H9 (cell line): Measurements from ENCODE around the gene PRSS50. TPM values are rescaled to one million over a fixed set of nuclear protein-coding genes. Genes with fewer than 3 reads are reported as not detected.

ENCODE experiments used
- DNase-seq: peaks from one replicate; pipeline ENCODE4 v3.0.0-alpha.2; 2017
- H2AFZ ChIP-seq: one replicate; pipeline ENCODE4 v1.6.1; 2013; ENCODE audit warnings: mild to moderate bottlenecking, low read length, control low read depth, moderate library complexity
- H2AK5ac ChIP-seq: 2 replicates; pipeline ENCODE4 v1.6.1; 2013; ENCODE audit warnings: low read length, control low read depth, mixed read lengths; ENCODE audit not compliant: insufficient read length
- H2BK120ac ChIP-seq: one replicate; pipeline ENCODE4 v1.6.1; 2013; ENCODE audit warnings: low read depth, mild to moderate bottlenecking, low read length, control low read depth, inconsistent platforms; ENCODE audit not compliant: poor library complexity, severe bottlenecking
- H2BK12ac ChIP-seq: 2 replicates; pipeline ENCODE4 v1.6.1; 2013; ENCODE audit warnings: low read length, control low read depth, mixed read lengths, low read depth; ENCODE audit not compliant: insufficient read length
- H2BK15ac ChIP-seq: 2 replicates; pipeline ENCODE4 v1.6.1; 2013; ENCODE audit warnings: low read depth, low read length, control low read depth
- H2BK20ac ChIP-seq: one replicate; pipeline ENCODE4 v1.6.1; 2013; ENCODE audit warnings: low read depth, mild to moderate bottlenecking, low read length, control low read depth, inconsistent platforms; ENCODE audit not compliant: poor library complexity, severe bottlenecking
- H2BK5ac ChIP-seq: 2 replicates; pipeline ENCODE4 v1.6.1; 2013; ENCODE audit warnings: low read length, control low read depth, mixed read lengths; ENCODE audit not compliant: insufficient read length
- H3K14ac ChIP-seq: 2 replicates; pipeline ENCODE4 v1.6.1; 2013; ENCODE audit warnings: low read length, control low read depth; ENCODE audit not compliant: insufficient read depth
- H3K18ac ChIP-seq: 2 replicates; pipeline ENCODE4 v1.6.1; 2013; ENCODE audit warnings: low read depth, mild to moderate bottlenecking, mixed read lengths, low read length, control low read depth; ENCODE audit not compliant: insufficient read length
- H3K23ac ChIP-seq: 2 replicates; pipeline ENCODE4 v1.6.1; 2013; ENCODE audit warnings: low read length, control low read depth, mixed read lengths, low read depth; ENCODE audit not compliant: insufficient read length
- H3K23me2 ChIP-seq: 2 replicates; pipeline ENCODE4 v1.6.1; 2013; ENCODE audit warnings: low read depth, mild to moderate bottlenecking, mixed read lengths, low read length, control low read depth; ENCODE audit not compliant: insufficient read length, poor library complexity, severe bottlenecking
- H3K27ac ChIP-seq: 2 replicates; pipeline ENCODE4 v1.5.1; 2013; ENCODE audit warnings: low read length, control low read depth, mixed read lengths, low read depth; ENCODE audit not compliant: insufficient read length
- H3K27me3 ChIP-seq: 2 replicates; pipeline ENCODE4 v1.6.1; 2013; ENCODE audit warnings: low read length, control low read depth, inconsistent platforms; ENCODE audit not compliant: insufficient read depth
- H3K4ac ChIP-seq: 2 replicates; pipeline ENCODE4 v1.6.1; 2013; ENCODE audit warnings: low read depth, mild to moderate bottlenecking, control low read depth, inconsistent platforms, low read length, moderate library complexity
- H3K4me1 ChIP-seq: 2 replicates; pipeline ENCODE4 v1.6.1; 2013; ENCODE audit warnings: low read length, control low read depth, inconsistent platforms; ENCODE audit not compliant: insufficient read depth
- H3K4me2 ChIP-seq: 2 replicates; pipeline ENCODE4 v1.6.1; 2013; ENCODE audit warnings: low read length, control low read depth, mixed read lengths; ENCODE audit not compliant: insufficient read length, insufficient read depth
- H3K56ac ChIP-seq: 2 replicates; pipeline ENCODE4 v1.6.1; 2013; ENCODE audit warnings: low read depth, mild to moderate bottlenecking, mixed read lengths, low read length, control low read depth; ENCODE audit not compliant: insufficient read length
- H3K79me1 ChIP-seq: 2 replicates; pipeline ENCODE4 v1.6.1; 2013; ENCODE audit warnings: low read depth, mild to moderate bottlenecking, moderate library complexity, low read length, control low read depth, inconsistent platforms; ENCODE audit not compliant: insufficient read depth, poor library complexity, severe bottlenecking
- H3K79me2 ChIP-seq: 2 replicates; pipeline ENCODE4 v1.6.1; 2013; ENCODE audit warnings: low read length, control low read depth, inconsistent platforms; ENCODE audit not compliant: insufficient read depth
- H3K9ac ChIP-seq: 2 replicates; pipeline ENCODE4 v1.6.1; 2013; ENCODE audit warnings: low read length, control low read depth, mixed read lengths; ENCODE audit not compliant: insufficient read length; ENCODE audit errors: extremely low read depth
- H3K9me3 ChIP-seq: one replicate; pipeline ENCODE4 v1.6.1; 2013; ENCODE audit warnings: low read depth, low read length, inconsistent platforms; ENCODE audit not compliant: control insufficient read depth
- H3T11ph ChIP-seq: one replicate; pipeline ENCODE4 v1.6.1; 2013; ENCODE audit warnings: mild to moderate bottlenecking, low read length, control low read depth, inconsistent platforms
- H4K20me1 ChIP-seq: one replicate; pipeline ENCODE4 v1.6.1; 2013; ENCODE audit not compliant: control insufficient read depth, insufficient read length, insufficient read depth
- H4K5ac ChIP-seq: 2 replicates; pipeline ENCODE4 v1.6.1; 2013; ENCODE audit warnings: low read depth, mild to moderate bottlenecking, mixed read lengths, low read length, control low read depth; ENCODE audit not compliant: insufficient read length
- H4K8ac ChIP-seq: replicated peaks from 2 replicates; pipeline ENCODE4 v1.6.1; 2013; ENCODE audit warnings: low read length, control low read depth, mixed read lengths, low read depth; ENCODE audit not compliant: insufficient read length
- H4K91ac ChIP-seq: 2 replicates; pipeline ENCODE4 v1.6.1; 2013; ENCODE audit warnings: low read depth, mild to moderate bottlenecking, moderate library complexity, mixed read lengths, low read length, control low read depth; ENCODE audit not compliant: insufficient read length
- H3K27ac Mint-ChIP-seq, 3 experiments: 2 replicates in 2 of 3; 3 replicates in 1 of 3; pipeline ENCODE4 v1.8.0; 2020 to 2021; ENCODE audit warnings: mixed read lengths in 3 of 3, mild to moderate bottlenecking in 1 of 3, moderate library complexity in 1 of 3
- H3K27me3 Mint-ChIP-seq: 2 replicates; pipeline ENCODE4 v1.8.0; 2021; ENCODE audit warnings: low read depth, mild to moderate bottlenecking, moderate library complexity, mixed read lengths
- H3K36me3 Mint-ChIP-seq, 3 experiments: 2 replicates in 2 of 3; 3 replicates in 1 of 3; pipeline ENCODE4 v1.8.0; 2020 to 2021; ENCODE audit warnings: low read depth in 3 of 3, mixed read lengths in 3 of 3; ENCODE audit not compliant: insufficient read depth in 1 of 3
- H3K4me1 Mint-ChIP-seq, 2 experiments: 2 replicates each; pipeline ENCODE4 v1.8.0; 2020; ENCODE audit warnings: mixed read lengths in 2 of 2
- H3K4me3 Mint-ChIP-seq, 2 experiments: 2 replicates in 1 of 2; 3 replicates in 1 of 2; pipeline ENCODE4 v1.8.0; 2020 to 2021; ENCODE audit warnings: mild to moderate bottlenecking in 2 of 2, mixed read lengths in 2 of 2, moderate library complexity in 1 of 2
- H3K9me3 Mint-ChIP-seq, 2 experiments: 2 replicates in 1 of 2; 3 replicates in 1 of 2; pipeline ENCODE4 v1.8.0; 2020; ENCODE audit warnings: mild to moderate bottlenecking in 2 of 2, mixed read lengths in 2 of 2, moderate library complexity in 1 of 2
- CTCF ChIP-seq: fragments of 200-600 bp; sonication (generic); conservative IDR thresholded peaks from 3 replicates; pipeline ENCODE4 v1.8.0; 2021; ENCODE audit warnings: antibody characterized with exemption, mild to moderate bottlenecking
- WGBS: extraction: QIAGEN DNeasy Blood & Tissue Kit; methylation state at CpG from one replicate; pipeline ENCODE4 v1.1.7; 2013; ENCODE audit warnings: missing lambda C conversion rate, low lambda C conversion rate, mixed read lengths; ENCODE audit not compliant: insufficient read length; ENCODE audit errors: extremely low coverage; 5-methylcytosine and 5-hydroxymethylcytosine counted together
- total RNA-seq: library from RNA; stranded (reverse); gene quantifications from 2 replicates; pipeline ENCODE4 v1.2.1, GENCODE V29; 2021

PRSS50 gene
- total RNA-seq, 1 experiment from 2014 or later, result 0.24 TPM

- H3K27ac ChIP-seq, result no peak overlapping the region
- H2BK120ac ChIP-seq, result no peak overlapping the region
- Mint-ChIP-seq H3K4me3 (no peak overlapping the region), H3K27me3 (peaks cover 4% of the 10 kb centered on the region), H3K4me1 (peaks cover 5 to 8% of the 10 kb centered on the region in 2 experiments), H3K36me3 (no peaks in the 10 kb centered on the region), H3K9me3 (peaks cover 0 to 2% of the 10 kb centered on the region in 2 experiments; a peak in 1 of 5 replicates), H3K27ac (no peak overlapping the region)
- no peak overlapping the region for H2BK20ac ChIP-seq
- no peak overlapping the region for H3K4me2 ChIP-seq
- TF ChIP-seq CTCF, result no peak
- H3T11ph ChIP-seq, result no peak overlapping the region
- no peak overlapping the region for H2AFZ ChIP-seq
- no peak overlapping the region for H2BK12ac ChIP-seq
- no peaks in the 10 kb centered on the region for H3K23me2 ChIP-seq
- H3K56ac ChIP-seq, result no peak overlapping the region
- no peak overlapping the region for H2BK5ac ChIP-seq
- no peak overlapping the region for H3K9ac ChIP-seq
- no peaks in the 10 kb centered on the region for H3K79me2 ChIP-seq
- H4K91ac ChIP-seq, result no peak overlapping the region
- no peak overlapping the region for H3K23ac ChIP-seq
- no peak overlapping the region for H3K18ac ChIP-seq
- no peak overlapping the region for H3K4ac ChIP-seq
- H3K4me1 ChIP-seq, result no peaks in the 10 kb centered on the region
- no peak overlapping the region for H2AK5ac ChIP-seq
- H3K27me3 ChIP-seq, result no peaks in the 10 kb centered on the region
- no peak overlapping the region for H4K8ac ChIP-seq
- WGBS, result no CpG with 5 or more reads among the region's 4 CpGs
- DNase-seq, result peak; percentile 17
- H4K5ac ChIP-seq, result no peak overlapping the region
- no peaks in the 10 kb centered on the region for H3K79me1 ChIP-seq
- H3K14ac ChIP-seq, result no peak overlapping the region
- no peaks in the 10 kb centered on the region for H3K9me3 ChIP-seq
- no peak overlapping the region for H2BK15ac ChIP-seq
- no peaks in the 10 kb centered on the region for H4K20me1 ChIP-seq
Measured at GRCh38 chr3:46719735-46720271, 2.1 kb upstream of the PRSS50 start.
